H1 (cell line): ENCODE measurements around the gene RARA. TPM values are rescaled to one million over a fixed set of nuclear protein-coding genes. Genes with fewer than 3 reads are reported as not detected.

Experiments used
- CTCF ChIA-PET: fragments of 300-600 bp; sonication (Branson Sonifier 250); formaldehyde crosslinking; loops from one replicate; lab custom pipeline; 2021; ENCODE audit not compliant: partially characterized antibody; lab: Charles Lee
- POLR2A ChIA-PET: fragments of 300-600 bp; sonication (Branson Sonifier 250); formaldehyde crosslinking; loops from one replicate; lab custom pipeline; 2021; ENCODE audit warnings: inconsistent platforms; ENCODE audit not compliant: partially characterized antibody; lab: Charles Lee
- DNase-seq, 2 experiments: peaks; one replicate each; pipeline versions ENCODE4 v3.0.0 to v3.0.0-alpha.2; 2010 to 2022; ENCODE audit warnings: low spot score in 2 of 2, low read depth in 1 of 2, mixed read lengths in 1 of 2
- FAIRE-seq: peaks from 2 replicates; lab custom pipeline; 2011; peaks lifted over from hg19 to GRCh38; lab: Jason Lieb, UNC
- H2AFZ ChIP-seq: 2 replicates; pipeline ENCODE4 v1.8.1; 2012; ENCODE audit warnings: low read length, inconsistent platforms
- H2AK5ac ChIP-seq: 2 replicates; pipeline ENCODE4 v1.6.1; 2013; ENCODE audit warnings: low read depth, low read length
- H2BK120ac ChIP-seq: replicated peaks from 2 replicates; pipeline ENCODE3; 2013; ENCODE audit warnings: low read depth, low read length, inconsistent platforms
- H2BK12ac ChIP-seq: 2 replicates; pipeline ENCODE4 v1.6.1; 2013; ENCODE audit warnings: low read depth, low read length
- H2BK15ac ChIP-seq: 2 replicates; pipeline ENCODE4 v1.6.1; 2013; ENCODE audit warnings: low read length
- H2BK20ac ChIP-seq: 2 replicates; pipeline ENCODE4 v1.6.1; 2013; ENCODE audit warnings: low read length
- H2BK5ac ChIP-seq: 2 replicates; pipeline ENCODE4 v1.6.1; 2013; ENCODE audit warnings: low read depth, low read length
- H3K14ac ChIP-seq: 2 replicates; pipeline ENCODE4 v1.6.1; 2013; ENCODE audit warnings: inconsistent platforms; ENCODE audit not compliant: insufficient read length
- H3K18ac ChIP-seq: 2 replicates; pipeline ENCODE4 v1.6.1; 2013; ENCODE audit warnings: low read length; ENCODE audit errors: extremely low read depth
- H3K23ac ChIP-seq: 2 replicates; pipeline ENCODE4 v1.6.1; 2013; ENCODE audit warnings: inconsistent platforms; ENCODE audit not compliant: insufficient read length
- H3K23me2 ChIP-seq: 2 replicates; pipeline ENCODE4 v1.6.1; 2013; ENCODE audit warnings: low read depth, low read length
- H3K27ac ChIP-seq: 2 replicates; pipeline ENCODE4 v1.6.1; 2011; ENCODE audit warnings: low read depth, low read length, inconsistent platforms
- H3K27me3 ChIP-seq, 4 experiments: replicated peaks in 1 of 4; 1 replicate in 1 of 4; 2 replicates in 3 of 4; pipeline versions ENCODE4 v1.6.1 to v1.8.1; 2011 to 2013; ENCODE audit warnings: low read length in 3 of 4, mild to moderate bottlenecking in 3 of 4, inconsistent platforms in 2 of 4, mixed read lengths in 2 of 4, moderate library complexity in 1 of 4; ENCODE audit not compliant: control insufficient read depth in 3 of 4, insufficient read depth in 3 of 4; ENCODE audit errors: extremely low read depth in 1 of 4
- H3K36me3 ChIP-seq, 4 experiments: 2 replicates each; pipeline versions ENCODE4 v1.6.1 to v1.8.1; 2011 to 2013; ENCODE audit warnings: mild to moderate bottlenecking in 4 of 4, low read length in 3 of 4, moderate library complexity in 2 of 4, control low read depth in 1 of 4, inconsistent platforms in 1 of 4; ENCODE audit not compliant: insufficient read depth in 4 of 4, control insufficient read depth in 2 of 4
- H3K4ac ChIP-seq: replicated peaks from 2 replicates; pipeline ENCODE3; 2013; ENCODE audit warnings: low read length, low read depth, mixed read lengths, inconsistent platforms; ENCODE audit not compliant: insufficient read length
- H3K4me1 ChIP-seq, 4 experiments: replicated peaks in 1 of 4; 1 replicate in 1 of 4; 2 replicates in 3 of 4; pipeline versions ENCODE4 v1.6.1 to v1.8.1; 2011 to 2013; ENCODE audit warnings: low read length in 3 of 4, inconsistent platforms in 2 of 4, mixed read lengths in 1 of 4; ENCODE audit not compliant: insufficient read depth in 4 of 4, control insufficient read depth in 3 of 4
- H3K4me2 ChIP-seq, 2 experiments: 2 replicates each; pipeline versions ENCODE4 v1.6.1 to v1.8.1; 2011 to 2013; ENCODE audit warnings: low read depth in 2 of 2, low read length in 2 of 2, control low read depth in 1 of 2, inconsistent platforms in 1 of 2, mild to moderate bottlenecking in 1 of 2; ENCODE audit not compliant: insufficient read depth in 1 of 2
- H3K4me3 ChIP-seq, 4 experiments: fragments of 200-600, 300-600 bp in 1 of 4; sonication (generic), shearing (Covaris generic), sonication (Bioruptor Twin) in 1 of 4; 2 replicates each; pipeline versions ENCODE4 v1.5.1 to v1.8.1; 2011 to 2016; ENCODE audit warnings: low read length in 4 of 4, low read depth in 3 of 4, control low read depth in 2 of 4, inconsistent platforms in 2 of 4, mild to moderate bottlenecking in 2 of 4, mixed read lengths in 1 of 4, moderate library complexity in 1 of 4; ENCODE audit not compliant: insufficient read depth in 2 of 4; ENCODE audit errors: extremely low read depth in 1 of 4
- H3K56ac ChIP-seq: replicated peaks from 2 replicates; pipeline ENCODE3; 2013; ENCODE audit warnings: low read depth, mild to moderate bottlenecking, mixed read lengths, low read length, inconsistent platforms; ENCODE audit not compliant: insufficient read length
- H3K79me1 ChIP-seq: 2 replicates; pipeline ENCODE4 v1.6.1; 2013; ENCODE audit warnings: low read depth, low read length, control low read depth
- H3K79me2 ChIP-seq, 2 experiments: 2 replicates each; pipeline versions ENCODE4 v1.6.1 to v1.8.1; 2012 to 2013; ENCODE audit warnings: low read length in 2 of 2, mild to moderate bottlenecking in 2 of 2, inconsistent platforms in 1 of 2; ENCODE audit not compliant: insufficient read depth in 2 of 2, control insufficient read depth in 1 of 2
- H3K9ac ChIP-seq, 4 experiments: replicated peaks in 1 of 4; 1 replicate in 1 of 4; 2 replicates in 3 of 4; pipeline versions ENCODE4 v1.6.1 to v1.8.1; 2011 to 2013; ENCODE audit warnings: low read depth in 3 of 4, low read length in 3 of 4, control low read depth in 2 of 4, mild to moderate bottlenecking in 2 of 4, moderate library complexity in 2 of 4, inconsistent platforms in 1 of 4; ENCODE audit errors: extremely low read depth in 1 of 4
- H3K9me3 ChIP-seq, 2 experiments: 2 replicates each; pipeline versions ENCODE4 v1.6.1 to v1.8.1; 2012 to 2013; ENCODE audit warnings: mild to moderate bottlenecking in 2 of 2, moderate library complexity in 2 of 2, control low read depth in 1 of 2, inconsistent platforms in 1 of 2, low read depth in 1 of 2, low read length in 1 of 2, mixed read lengths in 1 of 2; ENCODE audit not compliant: insufficient read depth in 2 of 2
- H4K20me1 ChIP-seq, 2 experiments: replicated peaks in 1 of 2; 2 replicates each; pipeline versions ENCODE3 to v1.8.1; 2011 to 2013; ENCODE audit warnings: inconsistent platforms in 2 of 2, low read length in 2 of 2, mild to moderate bottlenecking in 1 of 2; ENCODE audit not compliant: insufficient read depth in 2 of 2, control insufficient read depth in 1 of 2
- H4K5ac ChIP-seq: 2 replicates; pipeline ENCODE4 v1.6.1; 2013; ENCODE audit warnings: low read length, low read depth, mixed read lengths, inconsistent platforms; ENCODE audit not compliant: insufficient read length
- H4K8ac ChIP-seq: 2 replicates; pipeline ENCODE4 v1.8.0; 2013; ENCODE audit warnings: mild to moderate bottlenecking, moderate library complexity, low read length, inconsistent platforms; ENCODE audit not compliant: insufficient read depth; ENCODE audit errors: extremely low read depth
- H4K91ac ChIP-seq: replicated peaks from 2 replicates; pipeline ENCODE3; 2013; ENCODE audit warnings: low read length, mixed read lengths, inconsistent platforms; ENCODE audit not compliant: insufficient read length
- BRCA1 ChIP-seq: IDR thresholded peaks from 2 replicates; pipeline ENCODE4 v1.6.1; 2012; ENCODE audit warnings: low read depth, low read length, improper control_type of control experiment
- GABPA ChIP-seq: IDR thresholded peaks from 2 replicates; pipeline ENCODE4 v1.6.1; 2011; ENCODE audit warnings: mild to moderate bottlenecking, low read length, moderate library complexity, borderline replicate concordance; ENCODE audit not compliant: insufficient read depth
- KDM4A ChIP-seq: IDR thresholded peaks from one replicate; pipeline ENCODE4 v1.7.1; 2012; ENCODE audit warnings: low read depth, mild to moderate bottlenecking, moderate library complexity, low read length, inconsistent platforms; ENCODE audit not compliant: severe bottlenecking
- RBBP5 ChIP-seq: IDR thresholded peaks from 2 replicates; pipeline ENCODE4 v1.7.1; 2012; ENCODE audit warnings: low read depth, mild to moderate bottlenecking, inconsistent platforms, low read length, moderate library complexity, borderline replicate concordance
- SIRT6 ChIP-seq: IDR thresholded peaks from one replicate; pipeline ENCODE4 v1.7.1; 2012; ENCODE audit warnings: low read length, inconsistent platforms
- TCF12 ChIP-seq: IDR thresholded peaks from 2 replicates; pipeline ENCODE4 v1.6.1; 2011; ENCODE audit warnings: low read depth, mild to moderate bottlenecking, low read length
- TEAD4 ChIP-seq: IDR thresholded peaks from 2 replicates; pipeline ENCODE4 v1.6.1; 2012; ENCODE audit warnings: low read depth, low read length, inconsistent platforms, mixed read lengths
- WGBS, 2 experiments: shearing (Covaris generic) in 1 of 2; methylation state at CpG; one replicate each; pipeline versions ENCODE4 v1.1.6 to v1.1.7; 2013 to 2015; ENCODE audit warnings: low lambda C conversion rate in 2 of 2, mixed read lengths in 2 of 2, inconsistent platforms in 1 of 2, low coverage in 1 of 2, missing lambda C conversion rate in 1 of 2; ENCODE audit not compliant: insufficient replicate concordance in 2 of 2, insufficient coverage in 1 of 2, insufficient read length in 1 of 2; ENCODE audit errors: extremely low coverage in 1 of 2, missing lambda C conversion rate in 1 of 2; 5-methylcytosine and 5-hydroxymethylcytosine counted together
- polyA plus RNA-seq, 7 experiments: library from polyadenylated mRNA; depleted of rRNA in 3 of 7; stranded (reverse) in 5 of 7; unstranded in 2 of 7; fragments of >200 nt in 5 of 7; fragments of 200-250 nt in 2 of 7; gene quantifications; 1 replicate in 5 of 7; 2 replicates in 1 of 7; 4 replicates in 1 of 7; pipeline versions ENCODE4 v1.2.1 to v1.2.3, GENCODE V29; 2011 to 2013; ENCODE audit warnings: missing spikeins in 2 of 7, mixed read lengths in 2 of 7
- total RNA-seq: library from RNA; stranded (reverse); fragmentation: NEBNext Ultra II Directional; extraction: Animal tissue kit (Norgen Biotek cat#: 25700); gene quantifications from 2 replicates; pipeline ENCODE4 v1.2.1, GENCODE V29; 2021

RARA gene
- total and polyA plus RNA-seq, 2 of the 8 experiments (the other 6 are each of a cell fraction or from before 2014, with no cell fraction given): 4.4 to 16.5 TPM

DNA sequence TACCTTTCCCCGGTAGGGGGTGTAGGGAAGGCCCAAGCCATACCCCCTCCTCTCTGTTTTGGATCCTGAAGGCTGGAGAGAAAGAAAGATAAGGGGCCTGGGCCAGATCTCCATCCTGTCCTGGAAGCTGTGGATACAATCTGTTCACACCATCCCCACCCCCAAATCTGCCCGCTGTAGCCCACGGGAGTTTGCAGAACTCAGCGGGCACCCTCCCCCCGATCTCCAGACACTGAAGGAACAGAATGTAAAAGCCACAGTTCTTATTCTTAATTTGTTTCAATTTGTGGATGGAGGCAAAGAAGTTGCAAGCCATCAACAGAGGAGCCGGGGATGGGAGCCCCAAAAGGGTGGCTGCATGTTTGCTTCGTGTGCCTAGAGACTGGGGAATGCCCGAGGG, 28.4 kb downstream of the RARA start:
- H3K36me3 ChIP-seq: no peaks in the 10 kb centered on the region
- H4K8ac ChIP-seq: no peak overlapping the region
- TF ChIP-seq TEAD4 (no peak), TCF12 (no peak), SIRT6 (no peak), KDM4A (no peak), RBBP5 (no peak), BRCA1 (no peak), GABPA (no peak)
- H2AK5ac ChIP-seq: no peak overlapping the region
- peaks cover 10% of the 10 kb centered on the region; the same call in 1 of the 2 replicates for H3K23me2 ChIP-seq
- 90% methylated on average over 8 of the region's 8 CpGs; no CpG with 5 or more reads in 1 of the 2 experiments for WGBS, 2 experiments
- H2BK12ac ChIP-seq: no peak overlapping the region
- no peak overlapping the region for H2BK120ac ChIP-seq
- no peak overlapping the region for H2AFZ ChIP-seq
- H4K5ac ChIP-seq: no peak overlapping the region
- no peaks in the 10 kb centered on the region for H3K79me2 ChIP-seq
- no peak overlapping the region for H3K4me3 ChIP-seq
- no peak for DNase-seq
- no peak for FAIRE-seq
- H3K18ac ChIP-seq: no peak overlapping the region
- H3K14ac ChIP-seq: no peak overlapping the region
- H2BK15ac ChIP-seq: no peak overlapping the region
- no peak overlapping the region for H3K23ac ChIP-seq
- peaks cover 5 to 51% (median 30%) of the 10 kb centered on the region in 4 experiments for H3K27me3 ChIP-seq
- H4K91ac ChIP-seq: no peak overlapping the region
- peaks cover 0 to 2% (median 2%) of the 10 kb centered on the region in 4 experiments; a peak in 4 of 7 replicates for H3K4me1 ChIP-seq
- no peak overlapping the region for H2BK5ac ChIP-seq
- peaks cover 12 to 27% of the 10 kb centered on the region in 2 experiments for H4K20me1 ChIP-seq
- H3K4me2 ChIP-seq: no peak overlapping the region
- no peak overlapping the region for H3K56ac ChIP-seq
- H3K9ac ChIP-seq: no peak overlapping the region
- no peak overlapping the region for H3K4ac ChIP-seq
- no peaks in the 10 kb centered on the region for H3K9me3 ChIP-seq
- H3K27ac ChIP-seq: no peak overlapping the region
- no peak overlapping the region for H2BK20ac ChIP-seq
- H3K79me1 ChIP-seq: no peaks in the 10 kb centered on the region
- ChIA-PET POLR2A (interaction anchor here (1.2 kb wide), 1 partner anchor 27 kb away, joined by 3 read pairs; no protein-coding TSS in a partner anchor), CTCF (interaction anchor here (0.9 to 39.2 kb wide), 3 partner anchors 10 to 31 kb away, joined by 3 to 1198 read pairs (median 75); partner anchors contain the start of genes GJD3 and RARA)
